Measurements from ENCODE around the gene RFX8.

Gene RFX8

DNA sequence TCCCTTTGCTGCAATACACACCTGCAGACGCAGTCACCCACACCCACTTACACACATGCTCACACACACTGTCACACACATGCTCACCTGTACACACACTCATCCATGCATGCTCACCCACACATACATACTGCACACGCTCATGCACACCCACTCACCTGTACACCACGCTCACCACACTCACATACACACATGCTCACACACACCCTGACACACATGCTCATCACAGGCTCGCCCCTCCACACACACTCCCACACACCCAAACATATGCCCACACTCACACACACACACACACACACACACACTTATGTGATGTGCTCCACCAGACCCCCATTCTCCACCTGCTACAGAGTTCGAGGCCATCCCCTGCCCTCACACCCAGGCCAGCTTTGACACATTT is 64.8 kb downstream of the RFX8 start:
- no peak for DNase-seq (ENCODE audit: low read depth)

DNA sequence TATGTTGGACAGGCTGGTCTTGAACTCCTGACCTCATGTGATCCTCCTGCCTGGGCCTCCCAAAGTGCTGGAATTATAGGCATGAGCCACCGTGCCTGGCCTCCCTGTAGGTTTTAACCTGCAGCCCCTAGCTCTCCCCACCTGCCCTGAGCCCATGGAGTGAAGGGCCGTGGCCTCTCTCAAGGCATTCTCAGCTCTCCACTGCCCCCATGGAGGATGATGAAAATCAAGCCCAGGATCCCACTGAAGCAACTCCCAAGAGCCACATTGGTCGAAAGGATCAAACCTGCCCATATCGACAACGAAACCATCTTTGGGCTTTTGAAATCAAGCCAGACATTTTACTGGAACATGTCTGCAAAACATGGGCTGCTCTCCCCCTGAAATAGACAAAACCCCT is 65.2 kb downstream of the RFX8 start:
- DNase-seq (ENCODE audit: low read depth), result no peak

DNA sequence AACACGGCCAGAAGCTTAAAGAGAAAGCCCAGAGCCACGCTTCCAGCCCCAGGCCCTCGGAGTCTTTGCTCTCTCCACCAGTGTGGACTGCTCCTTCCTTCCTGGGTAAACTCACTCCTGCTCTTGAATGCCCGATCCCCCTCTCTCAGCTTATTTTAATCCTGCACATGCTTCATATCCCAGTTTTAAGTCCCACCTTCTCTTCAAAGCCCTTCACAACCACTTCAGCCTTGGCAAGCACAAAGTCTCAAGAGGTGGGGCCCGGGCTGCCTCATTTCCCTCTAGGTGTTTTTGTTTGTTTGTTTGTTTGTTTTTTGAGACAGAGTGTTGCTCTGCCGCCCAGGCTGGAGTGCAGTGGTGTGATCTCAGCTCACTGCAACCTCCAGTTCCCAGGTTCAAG is 66.0 kb downstream of the RFX8 start:
- DNase-seq (ENCODE audit: low read depth), result no peak

DNA sequence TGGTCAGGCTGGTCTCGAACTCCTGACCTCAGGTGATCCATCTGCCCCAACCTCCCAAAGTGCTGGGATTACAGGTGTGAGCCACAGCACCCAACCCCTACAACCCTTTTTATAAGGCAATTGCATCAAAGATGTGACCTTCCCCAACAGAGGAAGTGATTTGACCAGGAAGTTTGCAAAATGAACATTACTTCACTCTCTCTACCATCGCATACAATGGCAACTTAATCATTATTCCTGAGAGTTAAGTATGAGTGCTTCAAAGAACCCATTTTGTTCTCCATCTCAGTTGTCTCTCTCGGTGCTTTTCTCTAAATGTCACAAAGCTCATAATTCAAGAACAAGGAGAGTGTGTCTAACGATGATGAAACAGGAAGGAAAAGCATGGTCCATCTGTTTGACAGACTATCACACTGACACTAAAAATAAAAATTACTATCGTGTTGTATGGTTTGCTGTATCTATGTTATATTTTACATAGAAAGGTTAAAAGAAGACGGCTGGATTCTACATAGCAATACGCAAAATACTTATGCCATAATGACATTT is 69.5 kb downstream of the RFX8 start:
- no peak for DNase-seq (ENCODE audit: low read depth)

DNA sequence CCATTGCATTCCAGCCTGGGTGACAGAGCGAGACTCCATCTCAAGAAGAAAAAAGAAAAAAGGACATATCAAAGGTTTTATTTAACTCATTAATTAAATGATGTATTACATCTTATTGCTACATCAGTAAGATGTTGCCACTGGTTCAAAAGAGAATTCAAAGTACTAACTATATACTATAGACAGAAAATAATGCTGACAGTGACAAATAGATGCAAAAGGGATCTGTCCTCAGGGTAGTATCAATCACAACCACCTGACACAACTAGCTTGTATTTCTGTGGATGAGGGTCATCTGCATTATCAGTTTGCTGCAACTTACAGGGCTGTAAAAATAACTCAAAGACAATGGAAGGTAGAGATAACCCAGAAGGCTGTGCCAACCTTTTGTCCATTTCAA is 71.2 kb downstream of the RFX8 start:
- DNase-seq (ENCODE audit: low read depth), result no peak

DNA sequence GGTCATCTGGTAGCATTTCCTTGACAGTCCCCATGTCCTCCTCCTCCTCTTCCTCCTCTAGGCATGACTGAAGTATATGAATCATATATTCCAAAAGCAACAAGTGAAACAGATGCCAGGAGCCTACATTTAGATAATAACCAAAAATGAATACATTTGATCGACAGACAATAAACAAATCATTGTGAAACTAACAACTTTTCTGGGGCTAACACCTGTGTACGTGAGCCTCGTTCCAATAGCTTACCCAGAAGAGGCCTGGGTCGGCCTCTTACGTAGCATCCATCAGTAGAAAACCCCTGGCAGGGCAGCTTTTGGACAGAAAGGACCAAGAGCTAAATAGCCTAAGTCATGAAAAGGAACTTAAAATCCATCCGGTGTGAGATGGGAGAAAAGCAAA is 72.3 kb downstream of the RFX8 start:
- no peak for DNase-seq (ENCODE audit: low read depth)

- no peak for DNase-seq (ENCODE audit: low read depth)
Measured at GRCh38 chr2:101401906-101402305, 73.0 kb downstream of the RFX8 start.

GRCh38 chr2:101401326-101401665 is 73.6 kb downstream of the RFX8 start:
- DNase-seq (ENCODE audit: low read depth), result no peak

DNA sequence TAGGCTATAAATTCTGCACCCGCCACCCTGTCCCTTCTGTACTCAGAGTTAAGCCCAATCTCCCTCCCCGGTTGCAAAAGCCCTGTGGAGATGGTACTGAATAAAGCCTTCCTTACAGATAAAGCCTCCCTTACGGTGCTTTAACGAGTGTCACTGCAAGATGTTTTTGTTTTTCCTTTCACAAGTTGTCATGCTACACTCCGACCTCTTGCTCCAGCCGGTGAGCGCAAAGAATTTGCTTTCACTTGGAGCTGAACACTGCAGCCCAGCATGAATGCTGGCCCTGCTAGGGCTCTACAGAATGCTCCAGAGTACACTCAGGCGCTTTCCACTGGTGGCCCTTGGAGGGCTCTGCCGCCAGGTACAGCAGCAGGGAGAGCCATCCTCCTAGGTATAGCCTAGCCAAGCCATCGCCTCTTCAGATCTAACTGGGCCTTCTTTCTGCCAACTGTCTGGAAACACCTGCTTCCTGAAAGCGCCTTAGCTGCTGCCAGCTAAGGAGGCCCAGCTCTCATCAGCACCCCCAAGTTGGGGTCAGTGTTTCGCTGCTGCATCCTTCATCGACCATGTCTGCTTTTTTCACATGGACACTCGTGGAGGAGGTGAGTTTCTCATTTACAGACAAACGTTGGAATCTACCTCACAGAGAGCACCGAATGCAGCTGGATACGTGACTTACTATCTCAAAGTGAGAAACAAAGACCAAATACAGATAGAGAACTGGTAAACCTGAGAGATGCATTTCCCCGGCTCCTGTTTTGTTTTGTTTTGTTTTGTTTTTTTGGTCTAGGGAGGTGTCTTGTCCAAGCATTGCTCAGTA is 74.2 kb downstream of the RFX8 start:
- DNase-seq (ENCODE audit: low read depth), result no peak

- no peak for DNase-seq (ENCODE audit: low read depth)
Measured at GRCh38 chr2:101400048-101400447, 74.9 kb downstream of the RFX8 start.

DNA sequence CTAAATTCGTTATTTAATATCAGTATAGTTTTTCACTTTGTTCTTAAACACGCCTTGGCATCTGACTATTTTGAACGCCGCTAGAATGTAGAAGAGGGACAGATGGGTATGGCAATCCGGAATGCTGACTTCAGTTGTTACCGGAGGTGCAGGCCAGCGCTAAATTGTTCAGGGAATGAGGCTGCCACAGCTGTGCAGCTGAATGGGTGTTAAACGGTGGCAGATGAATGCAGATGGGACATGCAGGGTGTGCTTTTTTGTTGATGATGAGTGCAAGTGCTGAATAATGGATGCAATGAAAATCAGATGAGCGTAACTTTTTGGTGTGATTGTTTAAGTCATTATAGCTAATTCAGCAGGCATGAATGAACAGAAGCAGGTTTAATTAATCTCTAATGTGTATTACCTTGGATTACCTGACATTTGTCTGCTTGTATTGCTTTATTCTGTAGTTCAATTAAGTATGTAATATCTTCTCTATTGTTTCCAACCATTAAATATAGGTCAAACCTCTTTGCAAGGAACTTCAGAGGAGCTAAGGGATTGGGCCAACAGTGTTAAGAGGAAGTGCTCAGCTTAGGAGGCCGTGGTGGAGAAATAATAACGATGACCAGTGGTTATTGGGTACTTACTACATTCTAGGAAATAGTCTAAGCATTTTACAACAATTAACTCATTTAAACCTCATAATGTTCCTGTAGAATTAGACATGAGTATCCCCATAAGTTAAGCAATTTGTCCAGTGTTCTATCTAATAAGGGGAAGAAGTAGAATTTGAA is 75.7 kb downstream of the RFX8 start:
- no peak for DNase-seq (ENCODE audit: low read depth)

- no peak for DNase-seq (ENCODE audit: low read depth)
Measured at GRCh38 chr2:101398116-101398821, 76.6 kb downstream of the RFX8 start.

DNA sequence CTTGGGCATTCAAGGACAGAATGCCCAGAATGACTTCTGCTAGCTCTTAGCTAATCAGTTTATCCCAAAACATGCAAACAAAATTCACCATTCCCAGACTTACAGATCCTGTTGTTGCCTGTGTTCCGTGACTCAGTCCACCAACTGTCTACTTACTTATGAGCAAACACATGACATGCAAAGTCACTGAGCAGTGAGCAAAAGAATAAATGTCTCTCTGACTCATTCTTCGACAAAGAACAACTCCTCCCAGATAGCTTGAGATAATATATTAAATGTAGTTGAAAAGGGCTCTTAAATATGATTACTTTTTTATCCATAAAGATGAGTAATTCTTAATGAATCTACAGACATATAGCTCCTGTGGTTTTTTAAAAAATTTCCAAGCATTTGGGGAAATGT is 78.6 kb downstream of the RFX8 start:
- no peak for DNase-seq (ENCODE audit: low read depth)

- no peak for DNase-seq (ENCODE audit: low read depth)
Measured at GRCh38 chr2:101395545-101396315, 79.2 kb downstream of the RFX8 start.

- no peak for DNase-seq (ENCODE audit: low read depth)
Measured at GRCh38 chr2:101388232-101388631, 86.7 kb downstream of the RFX8 start.

GRCh38 chr2:101387151-101387834 is 87.6 kb downstream of the RFX8 start, which contains the start of gene CREG2:
Gene CREG2 (minus strand): TSS chr2:101387503. CDS start chr2:101387457, 46 bp downstream.
- peak; percentile 21 for DNase-seq (ENCODE audit: low read depth)

DNA sequence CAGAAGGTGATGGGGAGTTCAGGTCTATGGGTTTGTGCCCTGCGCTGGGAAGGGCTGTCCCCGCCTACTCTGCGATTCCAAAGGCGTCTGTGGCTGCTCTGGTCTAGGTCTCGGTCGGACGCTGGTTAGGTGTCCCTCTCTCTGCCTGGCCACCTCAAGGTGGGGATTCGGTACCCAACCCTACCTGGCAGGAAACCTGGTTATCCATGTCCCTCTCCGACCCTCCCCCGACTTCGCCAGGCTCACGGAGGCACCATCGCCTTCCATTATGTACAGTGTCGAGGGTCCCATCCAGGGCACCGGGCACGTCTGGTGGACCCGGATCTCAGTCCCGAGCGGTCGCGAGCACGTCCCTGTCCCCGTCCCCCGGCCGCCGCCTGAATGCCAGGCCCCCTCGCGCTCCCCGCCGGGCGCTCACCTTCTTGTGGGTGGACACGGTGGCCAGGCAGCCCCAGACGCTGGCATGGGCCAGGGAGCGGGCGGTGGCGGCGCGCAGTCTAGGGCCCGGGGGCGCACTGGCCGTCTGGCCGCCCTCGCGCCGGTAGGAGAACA is 88.2 kb downstream of the RFX8 start:
- no peak for DNase-seq (ENCODE audit: low read depth)

GRCh38 chr2:101383016-101383541 is 91.8 kb downstream of the RFX8 start:
- no peak for DNase-seq (ENCODE audit: low read depth)

GRCh38 chr2:101382442-101382841 is 92.5 kb downstream of the RFX8 start:
- no peak for DNase-seq (ENCODE audit: low read depth)

DNA sequence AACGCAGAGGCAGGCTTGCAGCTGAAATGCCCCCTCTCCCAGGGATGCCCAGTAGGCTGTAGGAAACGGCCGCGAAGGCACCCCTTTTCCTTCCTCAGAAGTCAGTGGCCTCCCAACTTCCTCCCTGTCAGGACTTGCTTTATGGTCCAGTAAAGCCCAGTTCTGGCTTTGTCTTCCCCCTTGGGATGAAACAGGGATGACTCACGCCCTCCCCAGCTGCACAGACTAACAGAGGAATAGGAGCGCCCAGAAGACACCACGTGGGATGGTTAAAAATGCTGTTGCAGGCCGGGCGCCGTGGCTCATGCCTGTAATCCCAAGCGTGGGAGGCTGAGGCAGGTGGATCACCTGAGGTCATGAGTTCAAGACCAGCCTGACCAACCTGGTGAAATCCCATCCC is 94.5 kb downstream of the RFX8 start:
- DNase-seq (ENCODE audit: low read depth), result no peak

DNA sequence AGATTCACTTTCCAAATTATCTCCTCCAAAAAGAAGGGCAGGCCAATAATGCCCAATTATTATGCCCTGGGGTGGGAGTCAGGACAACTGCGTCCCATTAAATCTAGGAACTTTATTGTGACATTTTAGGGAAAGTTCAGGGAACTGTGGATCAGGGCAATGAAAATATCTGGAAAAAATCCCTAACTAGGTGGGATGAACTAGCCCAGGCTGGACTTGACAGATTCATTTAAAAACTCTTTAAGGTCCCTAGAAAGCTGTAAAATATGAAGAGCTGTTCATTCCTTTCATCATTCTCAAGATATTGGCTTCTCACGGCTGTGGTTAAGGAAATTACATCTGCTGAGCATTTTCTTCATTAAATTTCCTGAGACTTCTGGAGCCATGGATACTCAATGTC is 95.8 kb downstream of the RFX8 start:
- no peak for DNase-seq (ENCODE audit: low read depth)
